ENCODE data around the gene GLO1.

Gene GLO1

GRCh38 chr6:38703949-38704590, 1.1 kb upstream of the GLO1 start:
- no peak for TF ChIP-seq CTCF (IDR thresholded peaks at IDR 0.05)

- no peak for TF ChIP-seq CTCF (IDR thresholded peaks at IDR 0.05)
Measured at GRCh38 chr6:38701551-38701950, 1.4 kb downstream of the GLO1 start.

- TF ChIP-seq CTCF (IDR thresholded peaks at IDR 0.05), result no peak
Measured at GRCh38 chr6:38697846-38698245, 5.1 kb downstream of the GLO1 start.

DNA sequence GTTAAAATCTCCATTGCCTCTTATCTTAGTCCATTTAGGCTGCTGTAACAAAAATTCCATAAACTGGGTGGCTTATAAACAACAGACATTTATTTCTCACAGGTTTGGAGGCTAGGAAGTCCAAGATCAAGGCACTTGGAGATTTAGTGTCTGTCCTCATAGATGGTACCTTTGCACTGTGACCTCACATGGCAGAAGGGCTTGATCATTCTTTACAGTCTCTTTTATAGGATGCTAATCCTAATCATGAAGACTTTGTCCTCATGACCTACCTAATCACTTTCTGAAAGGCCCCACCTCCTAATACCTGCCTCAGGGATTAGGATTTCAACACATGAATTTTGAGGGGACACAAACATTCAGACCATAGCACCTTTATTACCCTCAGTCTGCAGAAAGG, 6.6 kb downstream of the GLO1 start:
- TF ChIP-seq CTCF (IDR thresholded peaks at IDR 0.05), result no peak

GRCh38 chr6:38695933-38696332, 7.0 kb downstream of the GLO1 start:
- TF ChIP-seq CTCF (IDR thresholded peaks at IDR 0.05), result no peak

DNA sequence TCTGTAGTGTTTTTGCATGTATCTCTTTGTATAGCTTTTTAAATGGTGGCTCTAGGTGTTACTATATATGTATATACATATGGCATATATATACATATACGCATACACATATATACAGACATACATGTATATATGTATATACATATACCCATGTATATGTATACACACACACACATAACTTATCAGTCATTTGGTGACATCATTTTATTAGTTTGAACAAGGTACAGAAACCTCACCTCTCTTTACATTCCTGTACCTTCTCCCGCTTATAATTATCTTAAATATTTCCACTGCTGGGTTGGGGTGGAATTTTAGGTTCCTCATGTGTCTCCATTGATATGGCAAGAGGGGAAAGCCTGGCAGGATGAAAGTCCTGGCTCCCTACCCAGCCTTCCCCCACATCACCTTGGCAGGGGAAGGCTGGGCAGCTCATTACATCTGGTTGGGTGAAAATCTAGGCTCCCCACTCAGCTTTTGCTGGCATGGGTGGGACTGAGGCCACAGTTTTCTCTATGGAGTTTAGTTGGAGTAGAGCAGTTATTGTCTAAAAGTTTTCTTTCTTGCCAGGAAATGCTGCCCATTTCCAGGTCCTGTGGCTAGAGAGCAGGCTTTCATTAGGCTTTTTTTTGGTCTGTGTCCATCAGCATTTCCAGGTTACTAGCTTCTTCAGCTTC, 7.6 kb downstream of the GLO1 start:
- no peak for TF ChIP-seq CTCF (IDR thresholded peaks at IDR 0.05)

DNA sequence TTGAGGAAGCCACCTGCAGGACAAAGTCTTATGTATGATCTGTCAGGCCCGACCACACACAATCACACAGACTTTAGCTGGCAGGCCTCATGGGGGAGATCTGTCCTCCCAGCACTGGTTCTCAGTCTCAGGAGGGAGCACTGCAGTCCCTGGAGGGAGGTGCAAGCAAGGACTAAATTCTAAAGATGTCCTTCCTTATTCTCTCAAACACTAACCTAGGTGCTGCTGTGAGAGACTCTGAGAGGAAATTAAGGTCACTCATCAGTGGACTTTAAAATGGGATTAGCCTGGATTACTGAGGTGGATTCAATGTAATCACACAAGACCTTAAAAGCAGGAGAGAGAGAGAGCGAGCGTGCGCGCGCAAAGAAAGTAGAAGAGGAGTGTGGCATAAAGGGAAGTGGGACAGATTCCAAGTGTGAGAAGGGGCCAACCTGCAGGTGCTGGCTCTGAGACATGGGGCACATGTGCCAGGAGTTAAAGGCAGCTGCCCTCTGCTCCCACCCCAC, 14.3 kb downstream of the GLO1 start:
- no peak for TF ChIP-seq CTCF (IDR thresholded peaks at IDR 0.05)
